Testis (tissue), 2 donors: Measurements from ENCODE around the gene ATOH8.

Source experiments
- POLR2A ChIP-seq: fragments of 450-650 bp; IDR thresholded peaks from one replicate; pipeline ENCODE4 v1.6.1; 2017; ENCODE audit warnings: antibody characterized with exemption, mild to moderate bottlenecking, moderate library complexity
- TF ChIP-seq, protein P1 (sequence below), 3 experiments: fragments of 450-650 bp in 2 of 3; fragments of 200-600 bp in 1 of 3; sonication (generic) in 1 of 3; IDR thresholded peaks; one replicate each; pipeline ENCODE4 v1.5.1; 2016 to 2019; ENCODE audit warnings: antibody characterized with exemption in 3 of 3, mild to moderate bottlenecking in 2 of 3, moderate library complexity in 1 of 3

- TF ChIP-seq, protein P1, sequence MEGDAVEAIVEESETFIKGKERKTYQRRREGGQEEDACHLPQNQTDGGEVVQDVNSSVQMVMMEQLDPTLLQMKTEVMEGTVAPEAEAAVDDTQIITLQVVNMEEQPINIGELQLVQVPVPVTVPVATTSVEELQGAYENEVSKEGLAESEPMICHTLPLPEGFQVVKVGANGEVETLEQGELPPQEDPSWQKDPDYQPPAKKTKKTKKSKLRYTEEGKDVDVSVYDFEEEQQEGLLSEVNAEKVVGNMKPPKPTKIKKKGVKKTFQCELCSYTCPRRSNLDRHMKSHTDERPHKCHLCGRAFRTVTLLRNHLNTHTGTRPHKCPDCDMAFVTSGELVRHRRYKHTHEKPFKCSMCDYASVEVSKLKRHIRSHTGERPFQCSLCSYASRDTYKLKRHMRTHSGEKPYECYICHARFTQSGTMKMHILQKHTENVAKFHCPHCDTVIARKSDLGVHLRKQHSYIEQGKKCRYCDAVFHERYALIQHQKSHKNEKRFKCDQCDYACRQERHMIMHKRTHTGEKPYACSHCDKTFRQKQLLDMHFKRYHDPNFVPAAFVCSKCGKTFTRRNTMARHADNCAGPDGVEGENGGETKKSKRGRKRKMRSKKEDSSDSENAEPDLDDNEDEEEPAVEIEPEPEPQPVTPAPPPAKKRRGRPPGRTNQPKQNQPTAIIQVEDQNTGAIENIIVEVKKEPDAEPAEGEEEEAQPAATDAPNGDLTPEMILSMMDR (IDR thresholded peaks at IDR 0.05): no peak
- no peak for TF ChIP-seq POLR2A
Observed at GRCh38 chr2:85807756-85808155, 54.0 kb downstream of the ATOH8 start.
